Rectal smooth muscle tissue (tissue), 1 donor: ENCODE measurements around the gene DMD.
A peak's percentile ranks its signal among the peaks of the same experiment; 100 is the strongest.

Experiments
- H3K27ac ChIP-seq: one replicate; pipeline ENCODE4 v1.7.0; 2013; ENCODE audit warnings: low read depth, low read length, inconsistent platforms
- H3K27me3 ChIP-seq: one replicate; pipeline ENCODE4 v1.7.0; 2013; ENCODE audit warnings: low read length; ENCODE audit not compliant: control insufficient read depth, insufficient read depth
- H3K36me3 ChIP-seq: one replicate; pipeline ENCODE4 v1.7.0; 2013; ENCODE audit warnings: low read length; ENCODE audit not compliant: control insufficient read depth, insufficient read depth
- H3K4me1 ChIP-seq: one replicate; pipeline ENCODE4 v1.7.0; 2013; ENCODE audit warnings: low read length; ENCODE audit not compliant: control insufficient read depth, insufficient read depth
- H3K4me3 ChIP-seq: one replicate; pipeline ENCODE4 v1.7.0; 2013; ENCODE audit warnings: low read length
- H3K9ac ChIP-seq: one replicate; pipeline ENCODE4 v1.7.0; 2013; ENCODE audit warnings: low read length

DMD gene

GRCh38 chrX:31240982-31241381, 1970.4 kb downstream of the DMD start:
- H3K4me1 ChIP-seq: no peaks in the 10 kb centered on the region
- H3K27ac ChIP-seq: no peak overlapping the region
- H3K27me3 ChIP-seq: no peaks in the 10 kb centered on the region
- H3K36me3 ChIP-seq: no peaks in the 10 kb centered on the region
- H3K4me3 ChIP-seq: no peak overlapping the region
- H3K9ac ChIP-seq: no peak overlapping the region

DNA sequence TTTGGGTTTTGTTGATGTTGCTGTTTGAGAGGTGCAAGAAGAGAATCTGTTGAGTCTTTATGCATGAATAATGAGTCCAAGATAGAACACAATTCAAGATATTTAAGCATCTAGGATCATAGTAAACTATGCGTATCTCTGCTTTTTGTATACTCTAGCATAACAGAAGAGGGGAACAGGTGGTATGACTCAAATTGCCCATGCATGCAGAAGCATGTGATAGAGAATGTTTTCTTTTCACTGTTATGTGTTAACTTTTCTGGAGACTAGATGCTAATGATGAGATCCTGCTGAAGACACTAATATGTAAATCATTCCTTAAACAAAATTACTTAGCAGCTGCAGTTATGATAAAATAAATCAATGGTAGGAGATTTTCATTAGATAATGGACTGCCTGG, 1974.2 kb downstream of the DMD start:
- H3K27ac ChIP-seq: no peak overlapping the region
- no peaks in the 10 kb centered on the region for H3K36me3 ChIP-seq
- no peaks in the 10 kb centered on the region for H3K27me3 ChIP-seq
- no peak overlapping the region for H3K9ac ChIP-seq
- H3K4me1 ChIP-seq: no peaks in the 10 kb centered on the region
- H3K4me3 ChIP-seq: no peak overlapping the region

DNA sequence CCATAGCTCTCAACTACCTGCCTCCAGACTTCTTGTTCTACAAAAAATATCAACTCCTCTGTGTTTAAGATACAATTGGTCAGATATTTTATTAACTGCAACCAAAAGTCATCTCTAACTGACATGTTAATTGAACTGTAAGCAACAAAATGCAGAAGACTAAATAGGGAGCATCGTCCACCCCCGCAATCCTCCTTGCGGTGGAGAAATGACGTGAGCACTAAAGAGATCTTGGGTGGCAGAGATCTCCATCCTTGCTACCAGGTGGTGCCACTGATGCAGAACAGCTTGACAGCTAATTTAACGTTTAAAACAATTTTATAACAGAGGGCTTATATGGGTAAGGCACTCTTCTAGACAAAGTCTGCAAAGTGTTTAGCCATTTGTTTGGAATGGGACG, 1975.1 kb downstream of the DMD start:
- H3K27ac ChIP-seq: no peak overlapping the region
- H3K4me3 ChIP-seq: no peak overlapping the region
- H3K36me3 ChIP-seq: no peaks in the 10 kb centered on the region
- no peaks in the 10 kb centered on the region for H3K4me1 ChIP-seq
- H3K9ac ChIP-seq: no peak overlapping the region
- H3K27me3 ChIP-seq: no peaks in the 10 kb centered on the region

GRCh38 chrX:31233941-31234496, 1977.3 kb downstream of the DMD start:
- no peak overlapping the region for H3K4me3 ChIP-seq
- no peak overlapping the region for H3K9ac ChIP-seq
- no peak overlapping the region for H3K27ac ChIP-seq
- H3K4me1 ChIP-seq: no peaks in the 10 kb centered on the region
- H3K36me3 ChIP-seq: no peaks in the 10 kb centered on the region
- H3K27me3 ChIP-seq: no peaks in the 10 kb centered on the region

DNA sequence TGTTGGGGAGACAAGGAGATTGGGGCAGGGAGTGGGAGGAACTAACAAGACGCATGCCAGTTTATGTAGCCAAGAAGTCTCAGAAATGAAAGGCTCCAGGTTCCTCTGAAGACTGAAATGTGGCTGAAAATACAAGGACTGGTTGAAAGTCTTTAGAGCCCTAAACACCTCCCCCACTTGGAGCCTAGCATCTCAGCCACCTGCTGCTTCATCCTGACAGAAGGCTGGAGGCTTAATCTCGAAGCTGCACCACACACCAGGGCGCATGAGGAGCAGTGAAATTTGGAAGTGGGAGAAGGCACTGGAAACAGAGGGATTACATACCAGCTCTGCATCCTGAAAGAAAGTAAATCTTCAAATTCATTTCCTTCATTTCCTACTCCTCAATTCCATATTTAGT, 1978.8 kb downstream of the DMD start:
- Histone ChIP-seq H3K27ac (no peak overlapping the region), H3K4me1 (no peaks in the 10 kb centered on the region), H3K9ac (no peak overlapping the region), H3K27me3 (no peaks in the 10 kb centered on the region), H3K4me3 (no peak overlapping the region), H3K36me3 (no peaks in the 10 kb centered on the region)

DNA sequence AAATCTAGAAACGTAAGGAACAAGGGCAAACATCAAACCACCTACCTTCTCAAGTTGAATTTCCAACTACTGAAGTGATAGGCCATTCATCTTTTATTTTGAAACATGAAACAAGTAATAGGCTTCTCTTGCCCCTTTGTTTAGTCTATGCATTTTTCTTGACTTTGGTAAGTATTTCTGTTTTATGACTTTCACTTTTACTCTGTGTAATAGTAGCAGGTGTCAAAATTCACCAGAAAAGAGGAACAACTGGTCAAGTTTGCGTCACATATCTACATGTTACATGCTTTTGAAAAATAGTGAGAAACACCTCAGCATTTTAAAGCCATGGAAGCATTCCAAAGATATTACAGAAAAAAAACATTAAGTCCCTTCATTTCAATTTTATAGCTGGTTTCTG, 1982.4 kb downstream of the DMD start:
- Histone ChIP-seq H3K27ac (peak overlapping the region; percentile 24), H3K4me3 (no peak overlapping the region), H3K27me3 (no peaks in the 10 kb centered on the region), H3K36me3 (no peaks in the 10 kb centered on the region), H3K9ac (no peak overlapping the region), H3K4me1 (no peaks in the 10 kb centered on the region)

GRCh38 chrX:31228415-31228832, 1982.9 kb downstream of the DMD start:
- Histone ChIP-seq H3K36me3 (no peaks in the 10 kb centered on the region), H3K27me3 (no peaks in the 10 kb centered on the region), H3K27ac (no peak overlapping the region), H3K9ac (no peak overlapping the region), H3K4me3 (no peak overlapping the region), H3K4me1 (no peaks in the 10 kb centered on the region)

DNA sequence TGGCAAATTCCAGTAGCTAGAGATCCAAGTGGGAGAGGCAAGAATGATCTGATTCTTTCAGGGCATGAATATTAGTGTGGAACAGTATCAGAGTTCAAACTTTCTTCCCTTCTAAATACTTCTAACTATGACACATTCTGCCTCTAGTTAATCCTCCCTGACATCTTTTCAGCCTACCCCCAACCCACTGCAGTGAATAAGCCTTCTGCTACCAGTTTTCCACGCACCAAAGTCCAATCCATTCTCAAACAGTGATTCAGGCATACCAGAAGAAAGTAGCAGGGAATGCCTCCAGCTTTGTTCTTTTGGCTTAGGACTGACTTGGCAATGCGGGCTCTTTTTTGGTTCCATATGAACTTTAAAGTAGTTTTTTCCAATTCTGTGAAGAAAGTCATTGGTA, 1984.1 kb downstream of the DMD start:
- H3K4me3 ChIP-seq: no peak overlapping the region
- H3K9ac ChIP-seq: no peak overlapping the region
- H3K4me1 ChIP-seq: no peaks in the 10 kb centered on the region
- H3K27me3 ChIP-seq: no peaks in the 10 kb centered on the region
- no peak overlapping the region for H3K27ac ChIP-seq
- no peaks in the 10 kb centered on the region for H3K36me3 ChIP-seq

DNA sequence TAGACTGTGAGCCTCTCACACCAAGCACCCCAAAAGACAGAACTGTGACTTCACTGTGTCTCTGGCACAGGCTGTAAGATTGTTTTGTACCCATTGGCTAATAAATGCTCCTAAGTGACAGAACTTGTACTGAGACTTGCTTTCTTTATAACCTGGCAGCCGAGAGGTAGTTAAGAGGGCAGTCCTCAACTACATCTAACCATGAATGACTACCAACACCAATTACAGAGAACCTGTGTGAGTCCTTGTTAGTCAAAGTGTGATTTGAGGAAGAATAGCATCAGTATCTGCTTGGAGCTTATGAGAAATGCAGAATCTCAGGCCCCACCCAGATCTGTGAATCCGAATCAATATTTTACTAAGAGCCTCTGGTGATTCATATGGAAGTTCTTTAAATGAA, 1985.5 kb downstream of the DMD start:
- no peaks in the 10 kb centered on the region for H3K4me1 ChIP-seq
- no peaks in the 10 kb centered on the region for H3K27me3 ChIP-seq
- H3K4me3 ChIP-seq: no peak overlapping the region
- no peak overlapping the region for H3K27ac ChIP-seq
- no peaks in the 10 kb centered on the region for H3K36me3 ChIP-seq
- H3K9ac ChIP-seq: no peak overlapping the region

GRCh38 chrX:31224381-31225012, 1986.9 kb downstream of the DMD start:
- Histone ChIP-seq H3K27me3 (no peaks in the 10 kb centered on the region), H3K27ac (no peak overlapping the region), H3K4me1 (no peaks in the 10 kb centered on the region)

GRCh38 chrX:31223817-31224216, 1987.5 kb downstream of the DMD start:
- Histone ChIP-seq H3K4me3 (no peak overlapping the region), H3K27ac (no peak overlapping the region), H3K27me3 (no peaks in the 10 kb centered on the region), H3K36me3 (no peaks in the 10 kb centered on the region), H3K9ac (no peak overlapping the region), H3K4me1 (no peaks in the 10 kb centered on the region)

More at GRCh38 chrX:31224381-31225012, 1986.9 kb downstream of the DMD start:
- H3K4me3 ChIP-seq: no peak overlapping the region
- no peak overlapping the region for H3K9ac ChIP-seq
- H3K36me3 ChIP-seq: no peaks in the 10 kb centered on the region

GRCh38 chrX:31222946-31223345, 1988.4 kb downstream of the DMD start:
- no peak overlapping the region for H3K27ac ChIP-seq
- no peak overlapping the region for H3K9ac ChIP-seq
- H3K4me1 ChIP-seq: no peaks in the 10 kb centered on the region
- H3K4me3 ChIP-seq: no peak overlapping the region
- no peaks in the 10 kb centered on the region for H3K36me3 ChIP-seq
- H3K27me3 ChIP-seq: no peaks in the 10 kb centered on the region

DNA sequence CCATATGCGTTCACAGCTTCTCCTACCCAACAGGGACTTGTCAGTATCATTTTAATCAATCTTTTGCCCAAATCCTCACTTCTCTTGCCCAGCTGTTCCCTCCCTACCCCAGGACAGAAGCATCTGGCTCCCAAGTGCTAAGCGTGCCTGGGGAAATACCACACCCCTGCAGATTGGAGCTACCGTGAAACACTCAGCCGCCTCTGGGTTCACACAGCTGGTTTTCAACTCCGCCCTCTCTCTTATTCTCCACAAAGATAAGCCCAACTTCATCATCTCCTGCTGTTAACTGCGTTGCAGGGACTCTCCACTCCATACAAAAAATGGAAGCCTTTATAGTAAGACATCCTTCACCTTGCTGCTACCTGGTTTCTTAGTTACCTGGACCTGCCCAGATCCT, 1992.2 kb downstream of the DMD start:
- H3K27me3 ChIP-seq: no peaks in the 10 kb centered on the region
- H3K4me1 ChIP-seq: no peaks in the 10 kb centered on the region

More for the DNA sequence above, 1992.2 kb downstream of the DMD start:
- Histone ChIP-seq H3K27ac (no peak overlapping the region), H3K36me3 (no peaks in the 10 kb centered on the region), H3K4me3 (no peak overlapping the region), H3K9ac (no peak overlapping the region)
